ENCODE results near the gene PGA5.

DNA sequence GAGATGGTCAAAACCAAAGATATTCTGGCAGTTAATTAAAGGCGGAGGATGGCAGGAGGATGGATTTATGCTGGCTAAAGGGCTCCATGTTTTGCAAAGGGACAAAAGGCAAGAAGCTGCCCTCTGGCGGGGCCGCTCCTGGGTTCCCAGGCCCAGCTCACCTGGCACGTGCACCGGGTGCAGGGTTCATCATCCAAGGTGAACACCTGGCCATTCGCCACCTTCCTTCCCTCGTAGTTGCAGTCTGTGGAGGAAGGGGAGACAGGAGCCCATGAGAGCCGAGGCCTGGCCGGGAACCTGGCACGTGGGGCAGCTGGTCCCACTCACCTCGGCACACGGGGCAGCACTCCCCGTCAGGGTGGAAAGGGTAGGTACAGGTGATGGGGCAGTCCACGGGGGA is 23.8 kb downstream of the PGA5 start:
- TF ChIP-seq, protein P1, sequence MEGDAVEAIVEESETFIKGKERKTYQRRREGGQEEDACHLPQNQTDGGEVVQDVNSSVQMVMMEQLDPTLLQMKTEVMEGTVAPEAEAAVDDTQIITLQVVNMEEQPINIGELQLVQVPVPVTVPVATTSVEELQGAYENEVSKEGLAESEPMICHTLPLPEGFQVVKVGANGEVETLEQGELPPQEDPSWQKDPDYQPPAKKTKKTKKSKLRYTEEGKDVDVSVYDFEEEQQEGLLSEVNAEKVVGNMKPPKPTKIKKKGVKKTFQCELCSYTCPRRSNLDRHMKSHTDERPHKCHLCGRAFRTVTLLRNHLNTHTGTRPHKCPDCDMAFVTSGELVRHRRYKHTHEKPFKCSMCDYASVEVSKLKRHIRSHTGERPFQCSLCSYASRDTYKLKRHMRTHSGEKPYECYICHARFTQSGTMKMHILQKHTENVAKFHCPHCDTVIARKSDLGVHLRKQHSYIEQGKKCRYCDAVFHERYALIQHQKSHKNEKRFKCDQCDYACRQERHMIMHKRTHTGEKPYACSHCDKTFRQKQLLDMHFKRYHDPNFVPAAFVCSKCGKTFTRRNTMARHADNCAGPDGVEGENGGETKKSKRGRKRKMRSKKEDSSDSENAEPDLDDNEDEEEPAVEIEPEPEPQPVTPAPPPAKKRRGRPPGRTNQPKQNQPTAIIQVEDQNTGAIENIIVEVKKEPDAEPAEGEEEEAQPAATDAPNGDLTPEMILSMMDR (IDR thresholded peaks at IDR 0.05; ENCODE audit: insufficient read depth, low read length), result no peak
- TF ChIP-seq GABPA (IDR thresholded peaks at IDR 0.05; ENCODE audit: low read depth) (no peak), POLR2AphosphoS5 (IDR thresholded peaks at IDR 0.05; ENCODE audit: low read depth) (no peak), REST (IDR thresholded peaks at IDR 0.05; ENCODE audit: insufficient replicate concordance, low read depth) (no peak)
